Stimulated activated naive CD8-positive, alpha-beta T cell treated with anti-CD3 and anti-CD28 coated beads, Interleukin-15, amount 100 ng/mL, for 72 hours (primary cell): ENCODE results near the gene PLCE1.

Source experiments
- ATAC-seq: fragments of 150-1000 bp; cut with Tn5 transposase; 2 replicates; pipeline ENCODE4 v1.10.0; 2021; ENCODE audit warnings: mild to moderate bottlenecking, moderate library complexity
- DNase-seq, 2 donors: peaks; one replicate each; pipeline ENCODE4 v3.0.0; 2021 to 2022
- H3K27ac Mint-ChIP-seq, 2 donors: one replicate each; pipeline ENCODE4 v1.8.0; 2022; ENCODE audit warnings: mild to moderate bottlenecking in 2 of 2, mixed read lengths in 2 of 2, moderate library complexity in 2 of 2
- H3K27me3 Mint-ChIP-seq: one replicate; pipeline ENCODE4 v1.8.0; 2022; ENCODE audit warnings: mixed read lengths
- H3K4me1 Mint-ChIP-seq: one replicate; pipeline ENCODE4 v1.8.0; 2022; ENCODE audit warnings: mild to moderate bottlenecking, mixed read lengths
- H3K4me3 Mint-ChIP-seq, 2 donors: one replicate each; pipeline ENCODE4 v1.8.0; 2022; ENCODE audit warnings: mild to moderate bottlenecking in 2 of 2, mixed read lengths in 2 of 2, moderate library complexity in 1 of 2
- H3K9me3 Mint-ChIP-seq, 2 donors: one replicate each; pipeline ENCODE4 v1.8.0; 2022; ENCODE audit warnings: mixed read lengths in 2 of 2

The PLCE1 gene

DNA sequence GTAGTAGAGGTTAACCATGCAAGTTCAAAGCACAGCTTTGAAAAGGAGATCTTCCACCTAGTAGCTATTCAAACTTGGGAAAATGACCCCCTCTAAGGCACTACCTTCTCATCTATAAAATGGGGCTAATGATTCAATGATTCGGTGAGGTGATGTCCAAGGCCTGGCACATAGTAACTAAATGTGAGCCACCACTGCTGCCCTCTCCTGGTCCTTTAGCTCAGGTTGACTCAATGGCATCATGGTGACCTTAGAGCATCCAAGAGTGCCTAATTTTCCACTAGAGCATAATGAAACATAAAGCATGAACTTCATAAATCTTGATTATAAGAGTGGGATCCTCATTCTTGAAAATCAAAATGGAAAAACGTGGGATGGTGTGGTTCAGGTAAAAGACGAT is 16.3 kb upstream of the PLCE1 start:
- Mint-ChIP-seq H3K9me3 (no peaks in the 10 kb centered on the region), H3K4me1 (no peaks in the 10 kb centered on the region), H3K27ac (no peak overlapping the region), H3K4me3 (no peak overlapping the region), H3K27me3 (no peaks in the 10 kb centered on the region)
- DNase-seq (no peak), ATAC-seq (no peak)

DNA sequence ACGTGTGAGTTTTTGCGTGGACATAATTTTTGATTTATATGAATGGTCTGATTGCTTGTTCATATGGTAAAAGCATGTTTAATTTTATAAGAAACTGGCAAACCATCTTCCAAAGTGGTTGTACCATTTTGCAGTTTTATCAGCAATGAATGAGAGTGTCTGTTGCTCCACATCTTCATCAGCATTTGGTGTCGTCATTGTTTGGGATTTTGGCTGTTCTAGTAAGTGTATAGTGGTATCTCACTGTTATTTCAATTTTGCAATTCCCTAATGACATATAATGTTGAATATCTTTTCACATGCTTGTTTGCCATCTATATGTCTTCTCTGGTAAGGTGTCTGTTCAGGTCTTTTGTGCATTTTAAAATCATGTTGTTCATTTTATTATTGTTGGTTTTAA is 13.2 kb upstream of the PLCE1 start:
- Mint-ChIP-seq H3K4me1 (no peaks in the 10 kb centered on the region), H3K9me3 (no peaks in the 10 kb centered on the region), H3K27ac (no peak overlapping the region), H3K27me3 (no peaks in the 10 kb centered on the region), H3K4me3 (no peak overlapping the region)
- no peak for ATAC-seq
- no peak for DNase-seq

DNA sequence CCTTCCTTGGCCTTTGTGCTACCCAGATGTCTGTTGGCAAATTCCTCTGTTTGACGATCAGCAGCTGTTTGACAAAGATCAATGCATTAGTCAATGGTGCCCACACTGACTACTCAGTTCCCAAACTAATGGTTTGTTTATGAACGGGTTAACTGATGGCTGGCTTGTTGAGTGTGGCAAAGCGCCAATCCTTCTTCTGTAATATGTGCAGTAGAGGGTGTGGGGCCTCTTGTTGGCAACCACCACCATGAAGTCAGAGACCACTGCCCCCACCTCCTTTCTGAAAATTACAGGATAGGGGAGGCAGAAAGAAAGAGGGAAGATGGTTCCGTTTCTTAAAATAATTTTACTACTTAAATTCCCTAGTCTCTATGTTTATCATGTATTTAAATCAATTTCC is 2.6 kb upstream of the PLCE1 start:
- ATAC-seq (no peak), DNase-seq (no peak)
- H3K4me1 Mint-ChIP-seq = peaks cover 5% of the 10 kb centered on the region
- no peaks in the 10 kb centered on the region for H3K9me3 Mint-ChIP-seq
- no peak overlapping the region for H3K4me3 Mint-ChIP-seq
- H3K27me3 Mint-ChIP-seq = peaks cover 66% of the 10 kb centered on the region
- H3K27ac Mint-ChIP-seq = peak overlapping the region in 1 of 2 donors; percentile 15

DNA sequence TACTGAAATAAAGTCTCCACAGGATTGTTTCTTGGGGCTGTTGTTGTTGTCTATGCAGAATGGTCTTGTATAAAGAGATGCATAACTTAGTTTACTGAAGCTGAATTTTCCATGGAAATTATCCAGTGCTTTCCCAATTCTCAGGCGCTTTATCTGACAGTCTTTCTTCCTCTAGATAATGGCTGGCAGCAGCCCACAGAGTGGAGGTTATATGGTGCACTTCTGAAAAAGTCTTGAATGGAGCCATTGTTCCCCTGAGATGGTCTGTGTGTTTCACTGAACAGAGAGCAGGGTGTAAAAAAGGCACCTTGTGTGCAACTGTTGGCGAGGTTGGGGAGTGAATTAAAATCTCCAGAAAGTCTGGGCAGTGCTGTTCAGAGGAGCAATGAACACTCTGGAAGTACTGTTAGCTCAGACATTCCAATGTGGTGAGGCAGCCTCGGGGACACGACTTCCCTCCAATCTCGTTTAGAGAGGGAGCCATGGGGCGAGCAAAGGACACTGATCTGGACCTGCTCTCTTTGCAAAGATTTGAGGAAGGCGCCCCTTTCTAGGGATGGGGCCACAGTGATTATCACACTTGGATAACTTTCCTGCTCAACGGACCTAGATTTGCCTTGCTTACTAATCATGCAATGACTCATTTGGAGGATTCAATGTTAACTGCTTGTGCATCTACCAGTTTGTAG is 2.0 kb upstream of the PLCE1 start:
- ATAC-seq = no peak
- DNase-seq = no peak
- H3K27me3 Mint-ChIP-seq = peaks cover 71% of the 10 kb centered on the region
- H3K4me3 Mint-ChIP-seq = no peak overlapping the region
- no peak overlapping the region for H3K27ac Mint-ChIP-seq
- H3K9me3 Mint-ChIP-seq = no peaks in the 10 kb centered on the region
- H3K4me1 Mint-ChIP-seq = peaks cover 5% of the 10 kb centered on the region

DNA sequence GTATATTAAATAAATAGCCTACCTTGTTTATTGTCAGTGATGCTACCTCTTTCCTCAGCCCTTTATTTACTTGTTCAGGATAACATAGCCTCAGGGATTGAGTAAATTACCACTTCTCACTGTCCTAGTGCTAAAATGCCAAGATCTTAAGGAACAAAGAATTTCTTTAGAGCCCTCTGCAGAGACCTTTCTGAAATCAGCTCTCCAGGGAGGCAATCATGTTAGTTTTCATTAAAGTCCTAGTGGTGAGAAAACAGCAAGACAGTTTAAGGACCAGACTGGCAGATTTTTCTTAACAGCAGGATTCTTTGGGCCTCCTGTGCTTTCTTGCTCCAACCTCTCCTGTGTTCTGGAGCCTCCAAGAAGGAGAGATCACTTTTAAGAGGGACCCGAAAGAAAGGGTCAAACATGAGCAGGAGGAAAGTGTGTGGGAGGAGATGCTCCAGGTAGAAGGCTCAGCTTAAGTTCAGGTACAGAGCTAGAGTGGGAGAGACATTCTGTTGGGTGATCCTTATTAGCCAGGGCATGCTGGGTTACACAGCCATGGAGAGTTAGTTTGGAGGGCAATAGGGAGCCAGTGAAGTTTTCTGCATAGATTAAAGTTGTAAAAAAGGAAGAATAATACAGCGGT is 1.2 kb upstream of the PLCE1 start:
- Mint-ChIP-seq H3K4me3 (peak overlapping the region; percentile 20 to 46), H3K27me3 (peaks cover 64% of the 10 kb centered on the region), H3K27ac (no peak overlapping the region), H3K9me3 (no peaks in the 10 kb centered on the region), H3K4me1 (peaks cover 5% of the 10 kb centered on the region)
- no peak for ATAC-seq
- no peak for DNase-seq

DNA sequence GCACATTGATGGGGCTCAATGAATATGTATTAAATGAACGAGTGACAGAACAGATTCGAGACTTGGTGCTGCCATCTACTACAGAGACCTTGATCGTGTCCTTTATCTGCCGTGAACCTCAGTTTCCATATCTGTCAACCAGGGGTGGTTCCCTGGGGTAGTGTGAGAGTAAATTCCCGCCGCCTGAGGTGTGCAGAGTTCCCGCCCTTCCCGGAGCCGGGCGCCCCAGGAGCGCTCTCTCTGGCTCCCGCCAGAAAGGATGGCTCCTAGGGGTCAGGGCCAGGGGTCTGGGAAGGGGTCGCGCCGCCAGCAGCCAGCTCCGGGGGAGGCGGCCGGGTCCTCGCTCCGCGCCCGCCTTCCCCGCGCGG is 333 bp upstream of the PLCE1 start:
- Mint-ChIP-seq H3K27me3 (peaks cover 70% of the 10 kb centered on the region), H3K4me1 (peaks cover 5% of the 10 kb centered on the region), H3K27ac (no peak overlapping the region), H3K9me3 (no peaks in the 10 kb centered on the region), H3K4me3 (peak overlapping the region in 1 of 2 donors; percentile 44)
- no peak for ATAC-seq
- DNase-seq = no peak

DNA sequence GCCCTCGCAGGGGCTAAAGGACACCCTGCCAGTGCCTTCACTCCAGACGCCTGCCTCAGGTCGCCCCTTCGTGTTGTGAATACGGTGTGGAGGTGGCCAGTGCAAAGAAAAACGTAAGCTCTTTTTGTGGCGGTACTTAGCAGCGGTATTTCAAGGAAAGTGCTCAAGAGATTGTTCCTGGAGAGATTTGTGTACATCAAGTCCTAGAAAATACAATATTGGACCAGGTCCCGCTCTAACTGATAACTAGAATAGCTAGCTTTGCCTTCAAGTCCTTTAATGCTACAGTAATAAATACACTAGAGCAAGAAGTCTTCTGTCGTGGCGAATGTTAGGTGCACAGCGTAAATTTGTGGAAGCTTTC is 689 bp downstream of the PLCE1 start:
- Mint-ChIP-seq H3K27ac (no peak overlapping the region), H3K9me3 (no peaks in the 10 kb centered on the region), H3K4me3 (no peak overlapping the region), H3K27me3 (peaks cover 73% of the 10 kb centered on the region), H3K4me1 (peaks cover 5% of the 10 kb centered on the region)
- DNase-seq = no peak
- peak; percentile 35 for ATAC-seq

DNA sequence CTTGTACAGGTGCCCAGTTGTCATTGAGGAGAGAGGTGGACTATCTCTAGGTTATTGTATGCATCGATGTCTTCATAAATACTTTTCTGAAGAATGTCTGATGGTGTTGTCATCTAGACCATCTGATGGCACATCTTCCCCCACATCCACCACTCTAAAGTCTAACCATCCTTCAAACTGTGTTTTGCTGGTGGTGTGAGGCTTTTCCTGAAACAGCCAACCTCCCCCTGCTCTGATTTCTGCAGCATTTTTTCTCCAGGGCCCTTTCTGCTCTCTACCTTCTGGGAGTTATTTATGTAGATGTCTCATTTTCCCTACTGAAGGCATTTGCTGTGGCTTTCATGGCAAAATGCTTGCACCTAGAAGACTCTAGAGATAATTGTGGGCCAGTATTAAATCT is 1.5 kb downstream of the PLCE1 start:
- H3K9me3 Mint-ChIP-seq = no peaks in the 10 kb centered on the region
- H3K4me1 Mint-ChIP-seq = peaks cover 5% of the 10 kb centered on the region
- H3K27ac Mint-ChIP-seq = no peak overlapping the region
- DNase-seq (no peak), ATAC-seq (no peak)
- H3K27me3 Mint-ChIP-seq = peaks cover 78% of the 10 kb centered on the region
- H3K4me3 Mint-ChIP-seq = no peak overlapping the region

DNA sequence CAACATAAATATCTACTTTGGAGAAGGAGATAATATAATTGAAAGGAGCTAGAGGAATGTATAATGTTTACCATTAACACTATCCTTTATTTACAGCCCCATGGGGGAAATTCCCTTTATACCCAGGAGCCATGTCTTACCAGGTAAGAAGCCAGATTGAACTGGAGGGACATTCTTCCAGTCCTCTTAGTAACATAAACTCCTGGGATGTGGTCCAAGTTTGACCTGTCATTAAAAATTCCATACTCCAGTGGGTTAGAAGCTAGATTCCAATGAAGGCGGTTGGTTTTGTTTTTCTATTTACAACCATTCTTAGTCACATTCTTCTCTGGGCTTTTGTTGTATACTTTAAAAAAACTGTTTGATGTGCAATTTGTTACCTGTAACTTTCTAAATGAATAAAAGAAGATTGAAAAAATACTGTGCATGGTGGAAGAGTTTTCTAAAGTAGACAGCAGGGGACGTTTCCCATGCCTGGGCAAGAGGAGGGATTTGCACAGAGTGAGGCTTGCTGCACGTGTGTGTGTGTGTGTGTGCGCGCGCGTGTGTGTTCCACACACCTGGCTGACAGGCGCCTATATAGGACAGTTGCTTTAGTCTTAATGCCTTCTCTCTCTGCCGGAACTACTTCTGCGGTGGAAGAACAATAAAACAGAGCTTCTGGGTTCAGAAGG is 2.0 kb downstream of the PLCE1 start:
- no peak for DNase-seq
- Mint-ChIP-seq H3K4me1 (peaks cover 5% of the 10 kb centered on the region), H3K27me3 (peaks cover 72% of the 10 kb centered on the region), H3K4me3 (no peak overlapping the region), H3K27ac (no peak overlapping the region), H3K9me3 (no peaks in the 10 kb centered on the region)
- no peak for ATAC-seq

DNA sequence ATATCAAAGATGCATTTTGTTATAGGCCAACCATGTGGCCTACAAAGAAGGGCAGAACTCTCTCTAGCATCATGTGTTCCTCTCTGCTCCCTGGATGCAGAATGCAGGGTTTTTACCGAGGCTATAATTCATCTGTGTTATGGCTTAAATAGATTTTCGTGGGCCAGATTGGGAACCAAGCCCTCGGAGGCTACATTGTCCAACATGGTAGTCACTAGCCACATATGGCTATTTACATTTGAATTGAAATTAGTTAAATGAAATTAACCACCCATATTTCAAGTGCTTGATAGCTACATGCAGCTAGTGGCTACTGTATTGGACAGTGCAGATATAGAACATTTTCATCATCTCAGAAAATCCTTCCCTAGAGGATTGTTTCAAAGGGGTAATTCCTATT is 2.8 kb downstream of the PLCE1 start:
- H3K9me3 Mint-ChIP-seq = no peaks in the 10 kb centered on the region
- peaks cover 5% of the 10 kb centered on the region for H3K4me1 Mint-ChIP-seq
- DNase-seq (no peak), ATAC-seq (no peak)
- H3K27me3 Mint-ChIP-seq = peaks cover 73% of the 10 kb centered on the region
- no peak overlapping the region for H3K27ac Mint-ChIP-seq
- H3K4me3 Mint-ChIP-seq = no peak overlapping the region

DNA sequence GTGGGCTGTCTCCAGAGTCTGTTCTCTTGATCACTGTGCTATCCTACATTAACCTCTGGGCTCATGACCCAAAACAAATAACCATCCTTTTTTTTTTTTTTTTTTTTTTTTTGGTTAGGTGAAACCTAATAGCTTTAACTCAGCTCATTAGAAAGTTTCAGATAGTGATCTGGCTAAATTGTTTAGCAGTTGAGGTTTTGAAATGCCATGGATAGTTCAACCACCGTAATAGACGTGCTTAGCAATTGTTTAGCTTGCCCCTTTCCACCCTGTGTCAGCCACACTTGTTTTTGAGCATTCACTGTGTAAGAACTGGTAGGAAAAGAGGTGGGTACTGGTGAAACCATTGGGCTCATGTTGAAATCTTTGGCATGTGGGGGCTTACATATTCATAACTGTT is 3.8 kb downstream of the PLCE1 start:
- Mint-ChIP-seq H3K4me3 (no peak overlapping the region), H3K4me1 (peaks cover 5% of the 10 kb centered on the region), H3K27ac (no peak overlapping the region), H3K9me3 (no peaks in the 10 kb centered on the region), H3K27me3 (peaks cover 64% of the 10 kb centered on the region)
- ATAC-seq = no peak
- no peak for DNase-seq

DNA sequence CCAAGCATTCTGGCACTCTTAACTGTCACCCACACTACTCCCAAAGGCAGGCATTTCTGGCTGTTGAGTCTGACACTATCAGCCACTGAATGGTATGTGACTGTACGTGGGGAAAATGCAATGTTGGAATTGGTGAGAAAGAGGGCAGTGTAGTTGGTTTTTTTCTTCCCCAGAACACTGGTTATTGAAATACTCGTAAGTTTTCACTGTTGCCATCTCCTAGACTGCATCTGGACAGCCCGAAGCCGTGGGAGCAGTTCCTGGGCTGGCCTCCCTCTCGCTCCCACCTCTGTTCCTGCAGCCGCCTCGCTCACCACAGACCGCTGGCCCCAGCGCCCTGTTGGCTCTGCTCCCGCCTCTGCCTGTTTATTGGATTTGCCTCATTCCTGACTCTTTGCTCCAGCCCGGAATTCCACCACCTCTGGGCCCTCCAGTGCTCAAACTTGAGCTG is 5.7 kb downstream of the PLCE1 start:
- ATAC-seq (no peak), DNase-seq (no peak)
- Mint-ChIP-seq H3K27me3 (peaks cover 49% of the 10 kb centered on the region), H3K4me1 (peaks cover 1% of the 10 kb centered on the region), H3K27ac (no peak overlapping the region), H3K9me3 (no peaks in the 10 kb centered on the region), H3K4me3 (no peak overlapping the region)

DNA sequence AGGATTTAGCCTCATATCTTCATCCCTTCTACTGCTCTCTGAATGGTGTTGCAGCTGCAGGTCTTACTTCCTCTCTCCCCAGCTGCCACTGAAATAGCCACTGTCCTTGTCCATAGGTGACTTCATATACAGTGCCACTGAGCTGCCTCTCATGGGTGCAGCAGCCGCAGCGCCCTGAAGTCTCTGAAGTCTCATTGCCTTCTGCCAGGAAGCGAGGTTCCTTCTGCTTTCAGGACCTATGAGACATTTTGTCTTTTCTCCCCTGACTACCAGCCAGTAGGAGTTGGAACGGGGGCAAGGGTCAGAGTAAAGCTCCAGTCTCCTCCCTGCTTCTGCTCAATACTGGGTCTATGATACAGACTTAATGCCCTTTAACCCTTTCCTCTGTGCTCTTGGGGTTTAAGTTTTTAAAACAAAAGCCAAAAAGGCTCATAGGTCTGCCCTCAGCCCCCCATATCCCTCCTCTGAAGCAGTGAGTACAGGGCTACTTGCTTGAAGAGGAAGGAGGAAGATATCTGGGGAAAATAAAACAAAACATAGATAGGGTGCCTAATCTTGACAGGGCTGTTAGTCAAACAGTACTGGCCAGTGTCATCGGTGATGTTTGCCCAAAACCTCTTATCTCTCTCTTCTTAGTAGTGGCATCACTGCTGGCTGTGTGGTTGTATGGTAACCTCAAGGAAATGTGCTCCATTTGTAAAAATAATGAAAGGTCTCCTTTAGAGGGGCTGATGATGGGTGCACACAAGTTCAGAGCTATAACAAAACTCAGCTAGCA is 7.1 kb downstream of the PLCE1 start:
- Mint-ChIP-seq H3K4me1 (no peaks in the 10 kb centered on the region), H3K27me3 (peaks cover 35% of the 10 kb centered on the region), H3K4me3 (no peak overlapping the region), H3K9me3 (no peaks in the 10 kb centered on the region), H3K27ac (no peak overlapping the region)
- DNase-seq (no peak), ATAC-seq (no peak)

DNA sequence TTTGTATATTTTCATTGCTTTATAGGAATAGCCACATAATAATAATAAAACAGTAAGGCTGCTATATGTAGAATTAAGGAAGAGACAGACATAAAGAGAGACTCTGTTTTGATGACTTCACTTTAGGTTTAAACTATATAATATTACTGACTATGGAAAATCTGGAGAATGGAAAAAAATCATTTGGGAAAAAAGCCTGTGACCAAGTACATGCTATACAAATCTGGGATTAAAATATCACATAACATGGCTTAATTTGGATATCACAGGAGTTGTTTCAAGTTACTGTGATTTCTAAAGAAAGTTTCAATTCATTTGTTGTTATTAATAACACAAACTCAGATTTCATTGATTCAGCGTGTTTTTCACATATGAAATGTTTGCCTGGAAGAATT is 7.7 kb downstream of the PLCE1 start:
- peaks cover 29% of the 10 kb centered on the region for H3K27me3 Mint-ChIP-seq
- no peaks in the 10 kb centered on the region for H3K9me3 Mint-ChIP-seq
- no peak overlapping the region for H3K4me3 Mint-ChIP-seq
- no peak overlapping the region for H3K27ac Mint-ChIP-seq
- no peak for ATAC-seq
- DNase-seq = no peak
- no peaks in the 10 kb centered on the region for H3K4me1 Mint-ChIP-seq

DNA sequence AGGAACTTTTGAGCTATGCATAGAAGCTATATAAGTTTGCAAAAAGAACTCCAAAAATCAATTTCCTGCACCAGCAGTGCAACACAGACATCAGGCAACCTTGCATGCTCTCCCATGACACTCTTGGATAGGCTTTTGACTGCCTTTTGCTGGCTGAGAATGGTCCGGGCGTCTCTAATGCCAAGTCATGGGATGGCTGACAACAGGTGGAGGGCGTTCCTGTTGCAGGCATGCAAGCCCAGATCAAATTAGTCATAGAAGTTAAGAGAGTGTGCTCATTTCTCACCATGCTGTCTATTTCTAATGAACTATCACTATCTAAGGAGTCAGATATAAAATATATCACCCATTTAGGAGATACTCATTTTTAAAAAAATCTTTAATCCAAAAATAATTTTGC is 8.4 kb downstream of the PLCE1 start:
- Mint-ChIP-seq H3K27ac (no peak overlapping the region), H3K4me3 (no peak overlapping the region), H3K9me3 (no peaks in the 10 kb centered on the region), H3K27me3 (peaks cover 34% of the 10 kb centered on the region), H3K4me1 (no peaks in the 10 kb centered on the region)
- ATAC-seq (no peak), DNase-seq (no peak)

DNA sequence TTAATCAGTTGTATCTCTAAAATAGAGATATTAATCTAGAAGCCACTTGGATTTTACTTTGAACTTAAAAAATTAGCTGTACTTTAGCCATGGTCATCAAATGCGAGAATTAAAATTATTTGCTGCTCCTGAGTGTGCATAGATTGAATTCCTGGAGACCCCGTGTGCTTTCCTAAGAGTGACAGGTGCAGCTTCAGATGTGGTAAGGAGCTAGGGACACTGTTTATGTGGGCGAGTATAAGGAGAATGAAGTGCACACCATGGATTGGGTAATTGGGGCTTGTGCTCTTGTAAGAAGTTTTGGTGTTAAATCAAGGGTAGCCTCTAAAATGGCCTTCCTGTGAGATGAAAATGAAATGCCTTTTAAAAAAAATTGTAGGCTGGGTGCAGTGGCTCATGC is 9.8 kb downstream of the PLCE1 start:
- peaks cover 25% of the 10 kb centered on the region for H3K27me3 Mint-ChIP-seq
- ATAC-seq = no peak
- H3K4me3 Mint-ChIP-seq = no peak overlapping the region
- no peak overlapping the region for H3K27ac Mint-ChIP-seq
- H3K4me1 Mint-ChIP-seq = no peaks in the 10 kb centered on the region
- H3K9me3 Mint-ChIP-seq = no peaks in the 10 kb centered on the region
- no peak for DNase-seq
